Endothelial cell of umbilical vein (primary cell): Measurements from ENCODE around the gene SLC47A1. TPM values are rescaled to one million over a fixed set of nuclear protein-coding genes. Genes with fewer than 3 reads are reported as not detected.

Experiments used
- BruUV-seq: library from RNA; stranded (reverse); fragments of 400-500 nt; replicated peaks from 2 replicates; lab custom pipeline; 2021; lab: Mats Ljungman, UMichigan
- CTCF ChIA-PET: fragments of 300-600, 350-600 bp; sonication (Branson Sonifier 250); formaldehyde crosslinking; loops from one replicate; lab custom pipeline; 2021; ENCODE audit warnings: antibody characterized with exemption, inconsistent platforms; lab: Charles Lee
- POLR2A ChIA-PET: fragments of 300-600, 350-600 bp; sonication (Branson Sonifier 250); formaldehyde crosslinking; loops from one replicate; lab custom pipeline; 2021; ENCODE audit warnings: antibody characterized with exemption, inconsistent platforms; lab: Charles Lee
- DNase-seq: peaks from one replicate; pipeline ENCODE4 v3.0.0-alpha.2; 2011; ENCODE audit warnings: low read depth, low spot score
- FAIRE-seq: peaks from 2 replicates; lab custom pipeline; 2011; peaks lifted over from hg19 to GRCh38; lab: Jason Lieb, UNC
- H2AFZ ChIP-seq: 2 replicates; pipeline ENCODE4 v1.6.0; 2012; ENCODE audit warnings: low read depth, low read length, control low read depth, inconsistent platforms
- H3K27ac ChIP-seq: 2 replicates; pipeline ENCODE4 v1.5.1; 2011; ENCODE audit warnings: low read depth, mild to moderate bottlenecking, control low read depth, low read length, moderate library complexity; ENCODE audit not compliant: insufficient read depth
- H3K27me3 ChIP-seq, 2 experiments: 2 replicates each; pipeline versions ENCODE4 v1.6.0 to v1.6.1; 2011; ENCODE audit warnings: low read length in 2 of 2, mixed read lengths in 1 of 2; ENCODE audit not compliant: control insufficient read depth in 2 of 2, insufficient read depth in 2 of 2
- H3K36me3 ChIP-seq, 2 experiments: 2 replicates in 1 of 2; 3 replicates in 1 of 2; pipeline ENCODE4 v1.5.1; 2011; ENCODE audit warnings: low read length in 2 of 2, mild to moderate bottlenecking in 1 of 2, moderate library complexity in 1 of 2; ENCODE audit not compliant: control insufficient read depth in 2 of 2, insufficient read depth in 2 of 2; ENCODE audit errors: extremely low read depth in 1 of 2
- H3K4me1 ChIP-seq: 3 replicates; pipeline ENCODE4 v1.5.1; 2011; ENCODE audit warnings: mild to moderate bottlenecking, low read length; ENCODE audit not compliant: control insufficient read depth, insufficient read depth; ENCODE audit errors: extremely low read depth
- H3K4me2 ChIP-seq: 2 replicates; pipeline ENCODE4 v1.6.1; 2011; ENCODE audit warnings: low read length, control low read depth, mixed read lengths; ENCODE audit not compliant: insufficient read depth
- H3K4me3 ChIP-seq, 3 experiments: fragments of 200-600 bp in 1 of 3; sonication (generic), shearing (Covaris generic) in 1 of 3; replicated peaks in 1 of 3; 2 replicates each; pipeline ENCODE4 v1.5.1; 2011 to 2016; ENCODE audit warnings: control low read depth in 3 of 3, low read length in 3 of 3, mild to moderate bottlenecking in 2 of 3, inconsistent platforms in 1 of 3, low read depth in 1 of 3, moderate library complexity in 1 of 3; ENCODE audit not compliant: insufficient read depth in 1 of 3
- H3K79me2 ChIP-seq: 2 replicates; pipeline ENCODE4 v1.6.0; 2012; ENCODE audit warnings: low read length, inconsistent platforms; ENCODE audit not compliant: control insufficient read depth, insufficient read depth
- H3K9ac ChIP-seq: replicated peaks from 2 replicates; pipeline ENCODE3; 2011; ENCODE audit warnings: low read length, control low read depth; ENCODE audit not compliant: insufficient read depth; ENCODE audit errors: extremely low read depth
- H3K9me1 ChIP-seq: replicated peaks from 3 replicates; pipeline ENCODE4 v1.6.0; 2011; ENCODE audit warnings: mild to moderate bottlenecking, low read length; ENCODE audit not compliant: control insufficient read depth, insufficient read depth; ENCODE audit errors: extremely low read depth
- H3K9me3 ChIP-seq: replicated peaks from 2 replicates; pipeline ENCODE4 v1.5.1; 2012; ENCODE audit warnings: low read length, inconsistent platforms; ENCODE audit not compliant: control insufficient read depth, insufficient read depth
- H4K20me1 ChIP-seq: replicated peaks from 2 replicates; pipeline ENCODE3; 2011; ENCODE audit warnings: mild to moderate bottlenecking, low read length; ENCODE audit not compliant: control insufficient read depth, insufficient read depth; ENCODE audit errors: extremely low read depth
- EZH2 ChIP-seq: IDR thresholded peaks from 2 replicates; pipeline ENCODE4 v1.6.1; 2012; ENCODE audit warnings: borderline replicate concordance, low read depth, mild to moderate bottlenecking, moderate library complexity, low read length, inconsistent platforms; ENCODE audit not compliant: severe bottlenecking
- FOS ChIP-seq: IDR thresholded peaks from 2 replicates; pipeline ENCODE4 v1.6.1; 2011; ENCODE audit warnings: mild to moderate bottlenecking, low read length, moderate library complexity, borderline replicate concordance; ENCODE audit not compliant: insufficient read depth
- GATA2 ChIP-seq: IDR thresholded peaks from 2 replicates; pipeline ENCODE4 v1.7.0; 2011; ENCODE audit warnings: low read depth, mild to moderate bottlenecking, moderate library complexity, mixed read lengths, low read length; ENCODE audit not compliant: insufficient read length, insufficient read depth
- JUN ChIP-seq: IDR thresholded peaks from 2 replicates; pipeline ENCODE4 v1.6.1; 2011; ENCODE audit warnings: borderline replicate concordance, low read depth; ENCODE audit not compliant: insufficient read length, insufficient read depth
- MYC ChIP-seq: IDR thresholded peaks from one replicate; pipeline ENCODE4 v1.6.1; 2011; ENCODE audit warnings: mild to moderate bottlenecking, low read depth, low read length
- POLR2A ChIP-seq: IDR thresholded peaks from 2 replicates; pipeline ENCODE4 v1.6.1; 2012; ENCODE audit warnings: low read depth, mild to moderate bottlenecking, control low read depth, low read length
- POLR2AphosphoS5 ChIP-seq: IDR thresholded peaks from 2 replicates; pipeline ENCODE4 v1.6.1; 2012; ENCODE audit warnings: low read depth, mild to moderate bottlenecking, control low read depth, low read length, moderate library complexity; ENCODE audit not compliant: insufficient read depth
- dilution Hi-C: fragments of 300-500 bp; cut with MboI; formaldehyde crosslinking; loops from one replicate; pipeline ENCODE4 v1.15.0; 2019; ENCODE audit warnings: low sequenced_read_pairs; ENCODE audit not compliant: extremely low pct_ligation_motif_present
- intact Hi-C: fragments of 100-400 bp; cut with micrococcal nuclease; formaldehyde crosslinking; loops from one replicate; pipeline ENCODE4 v1.10.0; 2022
- polyA plus RNA-seq, 4 experiments: library from polyadenylated mRNA; depleted of rRNA in 3 of 4; stranded (reverse) in 3 of 4; unstranded in 1 of 4; fragments of >200 nt; gene quantifications; 2 replicates each; pipeline versions ENCODE4 v1.2.1 to v1.2.3, GENCODE V29; 2011 to 2012; ENCODE audit warnings: missing spikeins in 1 of 4
- total RNA-seq: library from RNA; stranded (reverse); gene quantifications from 2 replicates; pipeline ENCODE4 v1.2.3, GENCODE V29; 2021
- TF ChIP-seq, protein P1 (sequence below), 2 donors: IDR thresholded peaks; 1 replicate in 1 of 2; 2 replicates in 1 of 2; pipeline ENCODE4 v1.5.1; 2011; ENCODE audit warnings: low read length in 2 of 2, mild to moderate bottlenecking in 2 of 2, moderate library complexity in 2 of 2, control low read depth in 1 of 2, inconsistent platforms in 1 of 2, low read depth in 1 of 2; ENCODE audit not compliant: insufficient read depth in 1 of 2; ENCODE audit errors: extremely low read depth in 1 of 2
- TF ChIP-seq, protein P2 (sequence below): IDR thresholded peaks from 2 replicates; pipeline ENCODE4 v1.6.1; 2011; ENCODE audit not compliant: insufficient read depth, insufficient read length

The SLC47A1 gene
- total and polyA plus RNA-seq, 2 donors (not counting 3 experiments of a cell fraction or from before 2014, with no cell fraction given): 3.3 to 6.9 TPM

DNA sequence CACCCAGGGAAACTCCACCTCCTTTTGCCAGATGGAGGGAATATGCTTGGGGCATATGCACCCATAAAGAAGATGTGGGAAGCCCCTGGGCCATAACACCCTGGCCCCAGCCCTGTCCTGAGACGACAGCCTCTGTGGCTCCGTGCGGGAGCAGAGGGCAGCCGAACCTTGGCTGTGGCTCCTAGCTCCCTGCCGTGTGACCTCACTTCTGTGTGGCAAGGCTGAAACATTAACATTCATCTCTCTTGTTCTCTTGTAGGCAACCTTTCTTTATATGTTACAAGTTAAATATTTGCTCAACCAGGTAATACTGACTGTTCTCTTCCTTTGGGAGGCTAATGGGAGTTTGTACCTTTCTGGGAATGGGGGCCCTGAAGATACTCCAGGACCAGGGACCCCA, 17.5 kb downstream of the SLC47A1 start:
- FAIRE-seq: no peak
- intact Hi-C loops (no loop called here), dilution Hi-C loops (no loop called here)
- Histone ChIP-seq H3K79me2 (no peaks in the 10 kb centered on the region), H3K9ac (no peak overlapping the region), H3K4me3 (no peak overlapping the region), H2AFZ (no peak overlapping the region), H3K27me3 (no peaks in the 10 kb centered on the region), H3K9me1 (no peaks in the 10 kb centered on the region), H3K4me1 (no peaks in the 10 kb centered on the region), H3K27ac (no peak overlapping the region), H3K36me3 (no peaks in the 10 kb centered on the region), H4K20me1 (no peaks in the 10 kb centered on the region), H3K9me3 (no peaks in the 10 kb centered on the region), H3K4me2 (no peak overlapping the region)
- ChIA-PET POLR2A (no interaction called here), CTCF (no interaction called here)
- BruUV-seq: no TSS peak
- TF ChIP-seq, protein P1, sequence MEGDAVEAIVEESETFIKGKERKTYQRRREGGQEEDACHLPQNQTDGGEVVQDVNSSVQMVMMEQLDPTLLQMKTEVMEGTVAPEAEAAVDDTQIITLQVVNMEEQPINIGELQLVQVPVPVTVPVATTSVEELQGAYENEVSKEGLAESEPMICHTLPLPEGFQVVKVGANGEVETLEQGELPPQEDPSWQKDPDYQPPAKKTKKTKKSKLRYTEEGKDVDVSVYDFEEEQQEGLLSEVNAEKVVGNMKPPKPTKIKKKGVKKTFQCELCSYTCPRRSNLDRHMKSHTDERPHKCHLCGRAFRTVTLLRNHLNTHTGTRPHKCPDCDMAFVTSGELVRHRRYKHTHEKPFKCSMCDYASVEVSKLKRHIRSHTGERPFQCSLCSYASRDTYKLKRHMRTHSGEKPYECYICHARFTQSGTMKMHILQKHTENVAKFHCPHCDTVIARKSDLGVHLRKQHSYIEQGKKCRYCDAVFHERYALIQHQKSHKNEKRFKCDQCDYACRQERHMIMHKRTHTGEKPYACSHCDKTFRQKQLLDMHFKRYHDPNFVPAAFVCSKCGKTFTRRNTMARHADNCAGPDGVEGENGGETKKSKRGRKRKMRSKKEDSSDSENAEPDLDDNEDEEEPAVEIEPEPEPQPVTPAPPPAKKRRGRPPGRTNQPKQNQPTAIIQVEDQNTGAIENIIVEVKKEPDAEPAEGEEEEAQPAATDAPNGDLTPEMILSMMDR (IDR thresholded peaks at IDR 0.05; ENCODE audit: extremely low read depth in 1 of 2, insufficient read depth in 1 of 2, low read depth in 1 of 2, low read length in 2 of 2): no peak
- no peak for TF ChIP-seq POLR2AphosphoS5
- TF ChIP-seq EZH2: no peak
- TF ChIP-seq, protein P2, sequence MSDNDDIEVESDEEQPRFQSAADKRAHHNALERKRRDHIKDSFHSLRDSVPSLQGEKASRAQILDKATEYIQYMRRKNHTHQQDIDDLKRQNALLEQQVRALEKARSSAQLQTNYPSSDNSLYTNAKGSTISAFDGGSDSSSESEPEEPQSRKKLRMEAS: no peak
- no peak for TF ChIP-seq MYC
- TF ChIP-seq FOS: no peak
- no peak for TF ChIP-seq GATA2
- no peak for TF ChIP-seq JUN
- TF ChIP-seq POLR2A: no peak
- no peak for DNase-seq
